Hematopoietic multipotent progenitor cell treated with erythropoietin and hydrocortisone succinate and interleukin-3 and kit ligand, for 17 days (in vitro differentiated cells): Measurements from ENCODE around the gene OR51D1.

Source experiments
- DNase-seq: peaks from one replicate; pipeline ENCODE4 v3.0.0-alpha.2; 2015; ENCODE audit warnings: low spot score

The OR51D1 gene

GRCh38 chr11:4645974-4646373, 8.7 kb downstream of the OR51D1 start:
- no peak for DNase-seq

GRCh38 chr11:4647766-4648165, 10.5 kb downstream of the OR51D1 start:
- DNase-seq = no peak

GRCh38 chr11:4654635-4655369, 17.5 kb downstream of the OR51D1 start:
- DNase-seq = no peak

GRCh38 chr11:4658629-4659445, 21.6 kb downstream of the OR51D1 start:
- DNase-seq = no peak

- no peak for DNase-seq
Observed at GRCh38 chr11:4662876-4663275, 25.6 kb downstream of the OR51D1 start.

- DNase-seq = no peak
Observed at GRCh38 chr11:4664183-4664582, 26.9 kb downstream of the OR51D1 start.

- DNase-seq = no peak
Observed at GRCh38 chr11:4664786-4665185, 27.5 kb downstream of the OR51D1 start.

- no peak for DNase-seq
Observed at GRCh38 chr11:4665424-4665823, 28.1 kb downstream of the OR51D1 start.

- no peak for DNase-seq
Observed at GRCh38 chr11:4671741-4672140, 34.5 kb downstream of the OR51D1 start.

- DNase-seq = no peak
Observed at GRCh38 chr11:4672470-4672869, 35.2 kb downstream of the OR51D1 start.

- no peak for DNase-seq
Observed at GRCh38 chr11:4673781-4674180, 36.5 kb downstream of the OR51D1 start.

- DNase-seq = no peak
Observed at GRCh38 chr11:4677948-4678347, 40.7 kb downstream of the OR51D1 start.

- DNase-seq = no peak
Observed at GRCh38 chr11:4680341-4680740, 43.1 kb downstream of the OR51D1 start.

- no peak for DNase-seq
Observed at GRCh38 chr11:4682623-4683419, 45.5 kb downstream of the OR51D1 start.

- DNase-seq = no peak
Observed at GRCh38 chr11:4684631-4685285, 47.5 kb downstream of the OR51D1 start.
